GM21390 (cell line): Measurements from ENCODE around the gene P2RY6.

Experiments used
- ATAC-seq: cut with Tn5 transposase; IDR thresholded peaks from one replicate; pipeline ENCODE4 v1.9.1; 2021; ENCODE audit not compliant: unreplicated experiment

The P2RY6 gene

DNA sequence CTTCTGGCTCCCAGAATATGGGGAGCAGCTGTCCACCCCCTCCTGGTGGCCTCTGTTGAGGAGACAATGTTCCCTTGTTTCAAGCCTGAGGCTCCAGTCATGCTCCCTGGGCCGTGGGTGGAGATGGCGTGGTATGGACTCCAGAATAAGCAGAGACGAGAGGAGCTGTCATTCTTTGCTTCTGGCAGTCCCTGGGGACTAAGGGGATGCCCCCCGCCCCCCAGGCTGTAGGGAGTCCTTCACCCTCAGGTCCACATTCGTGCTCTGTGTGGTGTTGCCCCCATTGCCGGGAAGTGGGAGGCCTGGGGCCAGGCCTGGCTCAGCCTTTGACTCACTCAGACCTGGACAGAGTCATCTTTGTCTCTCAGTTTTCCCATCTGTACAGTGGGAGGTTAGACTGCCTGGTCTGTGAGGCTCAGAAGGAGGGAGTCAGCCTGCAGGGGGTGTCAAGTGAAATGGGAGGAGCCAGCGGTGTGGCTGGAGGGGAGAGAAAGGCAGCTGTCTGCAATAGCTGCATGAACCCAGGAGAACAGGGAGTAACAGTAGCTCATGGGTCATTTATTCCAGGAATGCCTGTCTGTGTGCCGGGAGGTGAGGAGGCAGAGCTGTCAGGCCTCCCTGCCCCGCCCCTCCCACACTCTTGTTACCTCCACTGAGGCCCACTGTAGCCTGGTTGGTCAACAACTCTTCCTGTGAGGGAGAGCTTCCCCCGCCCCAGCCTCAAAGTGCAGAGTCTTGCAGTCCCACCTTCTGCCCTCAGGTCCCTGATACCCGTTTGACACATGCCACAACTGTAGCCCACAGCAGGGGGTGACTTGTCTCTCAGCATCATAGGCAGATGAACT lies 42.2 kb downstream of the P2RY6 start:
- no peak for ATAC-seq

DNA sequence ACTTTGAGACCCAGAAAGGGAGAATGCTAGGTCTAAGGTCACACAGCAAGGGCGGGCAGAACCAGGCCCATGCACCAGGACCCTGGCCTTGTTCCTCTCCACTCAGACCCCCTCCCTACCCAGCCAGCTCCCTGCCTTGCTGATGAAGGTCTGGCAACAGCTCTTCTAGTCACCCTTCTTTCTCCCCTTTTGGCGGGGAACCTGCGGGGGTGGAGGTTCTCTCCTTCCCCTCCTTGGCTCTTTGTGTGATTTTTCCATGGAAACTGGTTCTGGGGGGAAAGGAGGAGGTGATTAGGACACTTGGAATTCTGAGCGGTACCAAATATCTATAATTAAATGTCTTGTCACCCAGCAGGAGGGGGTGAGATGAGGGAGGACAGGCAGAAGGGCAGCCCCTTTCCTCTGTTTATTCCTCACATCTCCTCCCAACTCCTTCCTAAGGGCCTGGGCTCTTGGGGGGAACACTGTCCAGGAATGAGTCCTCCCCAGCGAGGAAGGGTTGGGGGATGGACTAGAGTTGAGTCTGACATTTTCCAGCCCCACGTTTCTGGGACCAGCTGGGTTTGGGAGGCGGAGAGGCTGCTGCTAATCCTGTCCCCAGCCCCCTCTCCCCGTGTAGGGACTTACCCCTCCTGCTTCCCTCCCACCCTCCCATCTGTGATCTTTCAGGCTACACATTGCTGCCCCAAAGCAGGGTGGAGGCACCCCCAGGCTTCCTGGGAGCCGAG lies 43.3 kb downstream of the P2RY6 start:
- no peak for ATAC-seq

DNA sequence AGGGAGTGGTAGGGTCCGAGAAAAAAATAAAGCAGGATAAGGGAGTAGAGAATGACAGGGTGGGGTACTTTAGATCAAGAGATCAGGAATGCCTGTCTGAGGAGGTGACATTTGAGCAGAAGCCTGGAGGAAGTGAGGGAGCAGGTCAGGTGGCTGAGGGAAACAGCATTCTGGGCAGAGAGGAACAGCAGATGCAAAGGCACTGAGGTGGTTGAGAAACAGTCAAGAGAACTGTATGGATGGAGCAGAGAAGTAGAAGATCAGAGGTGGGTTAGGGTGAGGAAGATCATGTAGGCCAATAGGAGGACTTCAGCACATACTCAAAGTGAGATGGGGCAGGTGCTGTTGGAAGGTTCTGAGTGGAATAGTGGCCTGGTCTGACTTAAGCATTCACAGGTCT lies 44.3 kb downstream of the P2RY6 start:
- no peak for ATAC-seq

DNA sequence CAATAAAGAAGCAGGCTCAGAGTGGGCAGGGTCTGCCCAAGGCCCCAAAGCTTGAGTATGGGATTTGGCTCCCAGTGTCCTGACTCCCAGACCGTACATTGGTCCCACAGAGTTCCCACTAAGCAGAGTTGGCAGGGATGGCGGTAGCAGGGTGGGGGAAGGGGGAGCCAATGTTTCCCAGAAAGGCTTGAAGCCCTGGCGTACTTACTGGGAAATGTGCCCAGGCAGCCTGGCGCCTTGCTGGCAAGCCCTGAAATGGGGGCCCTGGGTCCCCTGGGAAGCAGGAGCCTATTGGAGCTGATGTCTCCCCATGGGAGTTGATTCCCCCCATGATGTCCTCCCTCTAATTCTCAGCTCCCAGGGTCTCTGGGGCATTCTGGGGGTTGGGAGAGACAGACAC lies 45.2 kb downstream of the P2RY6 start:
- no peak for ATAC-seq

GRCh38 chr11:73317803-73318202 lies 45.7 kb downstream of the P2RY6 start:
- ATAC-seq, result no peak

DNA sequence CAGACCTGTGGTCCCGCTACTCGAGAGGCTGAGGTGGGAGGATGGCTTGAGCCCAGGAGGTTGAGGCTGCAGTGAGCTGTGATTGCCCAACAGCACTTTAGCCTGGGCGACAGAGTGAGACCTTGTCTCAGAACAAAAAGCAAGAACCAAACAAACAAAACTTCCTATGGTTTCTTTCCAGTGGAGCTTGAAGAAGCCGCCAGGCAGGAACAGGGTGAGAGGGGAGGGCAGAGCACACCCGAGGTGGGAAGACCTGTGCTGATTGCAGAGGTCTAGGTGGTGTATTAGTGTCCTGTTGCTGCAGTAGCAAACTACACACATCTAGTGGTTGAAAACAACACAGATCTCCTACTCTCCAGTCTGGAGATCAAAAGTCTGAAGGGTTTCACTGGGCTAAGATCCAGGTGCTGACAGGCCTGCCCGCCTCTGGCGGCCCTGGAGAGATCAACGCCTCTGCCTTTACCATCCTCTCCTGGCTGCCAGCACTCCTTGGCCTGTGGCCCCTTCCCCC lies 46.4 kb downstream of the P2RY6 start:
- no peak for ATAC-seq

GRCh38 chr11:73320763-73321603 lies 48.8 kb downstream of the P2RY6 start:
- ATAC-seq, result no peak

GRCh38 chr11:73321604-73322381 lies 49.7 kb downstream of the P2RY6 start:
- ATAC-seq, result no peak

- no peak for ATAC-seq
Observed at GRCh38 chr11:73322382-73323306, 50.5 kb downstream of the P2RY6 start.

DNA sequence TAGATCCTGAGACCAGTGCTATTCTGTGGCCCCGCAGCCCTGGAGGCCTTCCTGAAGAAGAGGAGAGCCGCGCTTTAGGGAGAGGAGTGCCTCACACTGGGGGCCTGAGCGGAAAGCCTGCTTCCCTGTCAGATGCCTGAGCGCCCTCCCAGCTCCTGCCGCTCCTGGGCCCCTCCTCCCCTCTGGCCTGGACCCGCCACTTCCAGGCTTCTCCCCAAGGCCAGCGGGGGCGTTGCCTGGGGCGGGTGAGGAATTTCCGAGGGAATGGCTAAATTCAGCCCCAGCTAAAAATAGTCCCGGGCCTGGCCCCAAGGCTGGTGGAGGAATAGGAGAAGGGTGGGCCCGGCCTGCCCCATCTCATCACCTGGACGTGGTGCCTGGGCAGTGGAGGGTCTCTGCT lies 51.3 kb downstream of the P2RY6 start:
- no peak for ATAC-seq

DNA sequence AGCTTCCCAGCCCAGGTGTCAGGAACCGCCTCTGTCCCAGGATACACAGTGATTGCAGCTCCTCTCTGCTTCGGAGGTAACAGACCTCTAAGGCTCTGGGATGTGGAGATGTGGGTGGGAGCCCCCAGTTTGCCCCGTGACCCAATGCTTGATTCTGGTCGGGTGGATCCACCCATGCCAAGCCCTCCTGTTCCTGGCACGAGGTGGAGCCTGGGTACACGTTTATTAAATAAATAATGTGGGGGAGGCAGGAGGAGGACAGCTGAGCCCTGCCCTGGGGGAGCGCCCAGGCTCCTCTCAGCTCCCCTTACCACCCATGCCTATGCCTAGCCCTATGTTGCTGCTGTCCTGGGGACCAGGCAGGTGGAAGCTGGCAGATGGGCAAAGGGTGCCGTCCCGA lies 52.0 kb downstream of the P2RY6 start:
- no peak for ATAC-seq

- ATAC-seq, result no peak
Observed at GRCh38 chr11:73324665-73325035, 52.5 kb downstream of the P2RY6 start.

DNA sequence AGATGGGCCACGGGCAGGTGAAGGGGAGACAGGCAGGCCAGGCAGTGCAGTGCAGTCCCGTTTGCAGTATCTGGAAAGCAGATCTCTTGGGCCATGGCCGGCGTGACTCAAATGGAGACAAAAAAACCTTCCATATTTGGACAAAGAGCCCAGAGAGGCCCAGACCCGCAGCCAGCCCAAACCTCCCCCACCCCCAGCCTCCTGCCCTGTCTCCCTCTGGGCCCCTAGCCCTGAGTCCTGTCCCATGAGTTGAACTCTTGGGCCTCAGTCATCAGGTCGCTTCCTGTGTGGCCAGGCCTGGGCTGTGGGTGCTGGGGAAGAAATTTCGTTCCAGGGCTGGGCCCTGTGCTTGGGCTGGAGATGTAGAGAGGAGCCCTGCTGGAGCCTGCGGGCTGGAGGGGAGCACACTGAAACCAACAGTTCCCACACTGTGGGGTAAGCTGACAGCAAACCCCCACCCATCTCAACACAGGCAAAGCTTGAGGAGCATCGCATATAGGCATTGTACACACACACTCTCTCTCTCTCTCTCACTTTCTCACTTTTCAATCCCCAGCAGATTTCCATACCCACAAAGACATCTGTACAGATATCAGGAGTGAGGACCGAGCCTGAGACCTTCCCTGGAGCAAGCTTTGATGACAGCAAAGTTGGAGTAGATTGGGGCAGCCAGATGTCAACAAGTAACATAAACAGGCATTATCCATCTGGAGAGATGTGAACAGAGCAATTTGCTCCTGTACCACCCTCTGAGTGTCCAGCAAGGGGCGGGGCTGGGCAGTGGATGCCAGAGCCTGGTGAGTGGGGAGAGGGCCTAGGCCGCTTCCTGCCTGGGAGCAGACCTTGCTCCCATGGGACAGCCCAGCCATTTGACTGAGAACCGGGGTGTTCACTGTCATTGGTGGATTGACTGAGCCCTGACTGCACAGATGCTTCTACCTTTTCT lies 53.2 kb downstream of the P2RY6 start:
- ATAC-seq, result peak; percentile 79

- no peak for ATAC-seq
Observed at GRCh38 chr11:73326929-73327811, 55.0 kb downstream of the P2RY6 start.

DNA sequence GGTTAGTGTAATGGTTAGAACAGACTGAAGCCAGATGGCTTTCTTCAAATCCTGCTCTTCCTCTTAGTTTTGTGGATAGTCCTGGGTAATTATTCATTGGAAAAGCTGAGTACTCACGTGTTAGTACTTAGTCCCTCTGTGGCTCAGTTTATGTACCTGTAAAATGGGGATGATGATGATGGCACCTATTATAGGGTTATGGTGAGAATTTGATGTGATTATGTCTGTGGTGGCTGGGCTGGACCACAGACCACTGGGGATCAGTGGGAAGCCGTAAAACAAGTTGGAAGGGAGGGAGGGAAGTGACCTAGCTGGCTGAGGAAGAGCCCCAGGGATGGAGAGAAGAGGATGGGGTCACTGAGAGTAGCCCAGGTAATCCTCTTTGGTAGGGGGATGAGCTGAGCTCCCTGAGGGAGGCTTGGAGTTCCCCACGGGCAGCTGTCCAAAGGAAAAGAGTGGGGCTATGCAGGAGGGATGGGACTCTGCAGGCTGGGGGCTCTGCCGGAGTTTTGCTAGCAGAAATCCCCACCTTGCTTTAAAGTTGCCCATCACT lies 55.8 kb downstream of the P2RY6 start:
- no peak for ATAC-seq

DNA sequence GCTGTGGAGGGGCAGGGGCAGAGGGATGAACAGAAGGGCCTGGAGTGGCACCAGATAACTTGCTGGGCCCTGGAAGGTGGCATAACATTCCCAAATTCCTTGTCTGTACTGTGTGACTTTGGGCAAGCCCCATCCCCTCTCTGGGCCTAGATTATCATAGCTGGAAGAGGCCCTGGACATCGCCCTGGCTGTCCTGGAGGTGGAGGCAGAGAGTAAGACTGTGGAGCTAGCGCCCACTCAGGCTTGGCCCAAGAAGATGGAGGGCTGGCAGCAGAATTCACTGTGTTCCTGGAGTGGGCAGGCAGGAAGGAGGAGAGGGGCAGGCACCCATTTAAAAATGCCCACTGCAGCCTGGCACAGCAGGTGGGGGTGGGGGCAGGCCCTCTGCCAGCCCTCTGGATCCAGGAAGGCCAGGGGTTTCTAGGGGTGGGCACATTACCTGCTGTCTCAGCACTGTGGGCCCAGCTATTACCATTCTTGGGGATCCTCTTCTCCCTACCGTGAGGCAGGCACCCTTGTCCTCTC lies 58.5 kb downstream of the P2RY6 start:
- no peak for ATAC-seq
